SU-DHL-6 (cell line): Measurements from ENCODE around the gene PNLIPRP3.

ENCODE experiments used
- CTCF ChIP-seq: fragments of 200-600 bp; sonication (generic); IDR thresholded peaks from one replicate; pipeline ENCODE4 v1.5.1; 2017; ENCODE audit warnings: antibody characterized with exemption, mild to moderate bottlenecking, low read length, moderate library complexity; ENCODE audit not compliant: insufficient read depth, poor library complexity, severe bottlenecking
- EZH2phosphoT487 ChIP-seq: fragments of 200-600 bp; sonication (generic), shearing (Covaris generic); conservative IDR thresholded peaks from 2 replicates; pipeline ENCODE4 v1.6.1; 2018; ENCODE audit warnings: mild to moderate bottlenecking, antibody characterized with exemption, low read length, moderate library complexity, mixed read lengths

- TF ChIP-seq CTCF (no peak), EZH2phosphoT487 (no peak)
These were observed 4.0 kb downstream of the PNLIPRP3 start for GRCh38 chr10:116431598-116431997.
